GM12891 (cell line): Measurements from ENCODE around the gene SHISA6.

Experiments
- PAX5 ChIP-seq: IDR thresholded peaks from 2 replicates; pipeline ENCODE4 v1.6.1; 2011; ENCODE audit warnings: low read length, moderate library complexity, mild to moderate bottlenecking; ENCODE audit not compliant: insufficient read depth, severe bottlenecking
- POLR2A ChIP-seq: IDR thresholded peaks from 2 replicates; pipeline ENCODE4 v1.6.1; 2011; ENCODE audit warnings: low read depth, low read length, control low read depth
- POLR2AphosphoS5 ChIP-seq: IDR thresholded peaks from 2 replicates; pipeline ENCODE4 v1.6.1; 2011; ENCODE audit warnings: low read depth, low read length, control low read depth

DNA sequence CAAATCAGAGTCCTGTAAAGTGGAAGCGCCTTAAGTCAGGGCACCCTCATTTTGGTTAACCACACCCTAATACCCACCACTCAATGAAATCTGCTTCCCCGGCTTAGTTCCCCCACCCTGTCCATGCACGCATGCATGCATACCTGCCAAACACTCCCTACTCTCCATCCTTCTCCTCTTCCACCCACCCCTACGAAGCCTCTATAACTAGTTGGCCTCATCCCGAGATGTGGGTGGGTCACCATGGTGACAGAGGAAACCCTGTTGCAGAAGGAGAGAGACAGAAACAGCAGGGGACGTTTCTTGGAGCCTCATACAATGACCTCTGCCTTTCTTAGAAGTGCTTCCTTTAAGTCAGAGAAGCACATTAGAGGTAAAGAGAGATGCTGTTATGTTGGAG lies 310.4 kb downstream of the SHISA6 start:
- no peak for TF ChIP-seq POLR2A
- no peak for TF ChIP-seq PAX5
- no peak for TF ChIP-seq POLR2AphosphoS5
